SH-SY5Y (cell line): ENCODE results near the gene OR12D1.

Source experiments
- GATA2 ChIP-seq: IDR thresholded peaks from 2 replicates; pipeline ENCODE4 v1.6.1; 2011; ENCODE audit warnings: mild to moderate bottlenecking, low read depth, low read length
- GATA3 ChIP-seq: IDR thresholded peaks from 2 replicates; pipeline ENCODE4 v1.6.1; 2011; ENCODE audit warnings: low read depth, mild to moderate bottlenecking, low read length, moderate library complexity

OR12D1 gene

DNA sequence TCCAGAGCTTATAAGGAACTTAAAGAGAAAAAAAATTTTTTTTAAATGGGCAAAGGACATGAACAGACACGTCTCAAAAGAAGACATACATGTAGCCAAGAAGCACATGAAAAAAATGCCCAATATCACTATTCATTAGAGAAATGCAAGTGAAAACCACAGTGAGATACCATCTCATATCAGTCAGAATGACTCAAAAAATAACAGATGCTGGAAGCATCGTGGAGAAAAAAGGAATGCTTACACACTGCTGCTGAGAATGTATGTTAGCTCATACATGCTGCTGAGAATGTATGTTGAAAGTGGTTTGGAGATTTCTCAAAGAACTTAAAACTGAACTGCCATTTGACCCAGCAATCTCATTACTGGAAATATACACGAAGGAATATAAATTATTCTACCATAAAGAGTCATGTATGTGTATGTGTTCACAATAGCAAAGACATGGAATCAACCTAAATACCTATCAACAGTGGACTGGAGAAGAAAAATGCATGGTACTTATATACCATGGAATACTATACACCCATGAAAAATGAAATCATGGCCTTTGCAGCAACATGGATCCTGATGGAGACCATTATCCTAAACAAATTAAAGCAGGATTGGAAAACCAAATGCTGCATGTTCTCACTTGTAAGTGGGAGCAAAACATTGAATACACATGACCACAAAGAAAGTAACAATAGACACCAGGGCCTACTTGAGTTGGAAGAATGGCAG lies 36.9 kb downstream of the OR12D1 start:
- TF ChIP-seq GATA3 = no peak
- no peak for TF ChIP-seq GATA2

DNA sequence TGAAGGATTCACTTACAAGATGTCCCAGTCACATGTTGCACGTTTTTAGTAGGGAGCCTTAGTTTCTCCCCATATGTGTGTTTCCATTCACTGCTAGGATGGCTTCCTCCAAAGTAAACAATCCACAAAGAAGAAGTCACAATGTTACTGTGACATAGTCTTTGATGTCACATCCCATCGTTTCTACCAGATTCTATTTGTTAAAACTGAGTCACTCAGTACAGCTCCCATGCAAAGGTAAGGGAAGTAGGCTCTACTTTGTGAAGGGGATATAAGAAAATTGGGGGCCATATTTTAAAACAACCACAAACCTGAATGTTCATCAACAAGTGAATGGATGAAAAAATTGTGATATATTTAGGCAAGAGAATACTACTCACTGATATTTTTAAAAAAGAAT lies 42.2 kb downstream of the OR12D1 start, which contains the start of the genes OR11A1 and OR2H1:
OR11A1 (minus strand) TSS at position 101 of the 400 bp plus-strand sequence. CDS start 29,430 bp downstream, outside the sequence.
OR2H1 (plus strand) TSS at position 185 of the 400 bp plus-strand sequence. CDS start 4,615 bp downstream, outside the sequence.
- TF ChIP-seq GATA3 (no peak), GATA2 (no peak)

DNA sequence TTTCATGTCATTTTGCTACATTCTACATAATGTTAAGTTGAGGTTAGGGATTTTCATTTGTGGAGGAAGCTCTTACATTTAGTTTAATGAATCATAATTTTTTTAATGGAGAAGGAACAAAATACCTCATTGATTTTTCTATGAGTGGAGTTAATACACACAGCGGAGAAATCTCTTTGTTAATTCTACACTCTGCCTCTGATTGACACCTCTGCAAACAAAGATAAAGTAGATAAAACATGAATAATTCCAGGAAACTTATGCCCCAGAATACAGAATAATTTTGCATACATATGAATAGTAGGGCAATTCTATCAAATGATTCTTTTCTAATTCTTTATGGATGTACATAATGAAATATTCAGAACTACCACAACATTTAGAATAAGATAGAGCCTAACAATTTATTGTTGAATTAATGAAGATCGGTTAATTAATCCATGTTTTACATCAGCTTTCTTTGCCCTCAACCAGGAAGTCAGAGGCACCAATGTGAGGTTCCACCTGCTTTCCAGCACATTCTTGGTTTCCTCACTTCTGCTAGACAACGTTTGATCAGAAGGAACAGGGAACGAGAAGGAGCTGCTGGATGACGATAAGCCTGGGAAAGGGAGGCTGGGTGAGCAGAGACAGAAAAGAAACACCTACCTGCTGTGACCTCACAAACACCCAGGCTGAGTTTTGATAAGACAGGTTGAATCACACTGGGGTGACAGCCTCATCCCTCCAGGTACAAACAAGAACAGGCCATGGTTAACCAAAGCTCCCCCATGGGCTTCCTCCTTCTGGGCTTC lies 46.5 kb downstream of the OR12D1 start:
- TF ChIP-seq GATA3 (no peak), GATA2 (no peak)

GRCh38 chr6:29462022-29462421 lies 47.3 kb downstream of the OR12D1 start:
- no peak for TF ChIP-seq GATA2
- TF ChIP-seq GATA3 = no peak

GRCh38 chr6:29465279-29465678 lies 50.6 kb downstream of the OR12D1 start:
- TF ChIP-seq GATA3 = no peak
- no peak for TF ChIP-seq GATA2

DNA sequence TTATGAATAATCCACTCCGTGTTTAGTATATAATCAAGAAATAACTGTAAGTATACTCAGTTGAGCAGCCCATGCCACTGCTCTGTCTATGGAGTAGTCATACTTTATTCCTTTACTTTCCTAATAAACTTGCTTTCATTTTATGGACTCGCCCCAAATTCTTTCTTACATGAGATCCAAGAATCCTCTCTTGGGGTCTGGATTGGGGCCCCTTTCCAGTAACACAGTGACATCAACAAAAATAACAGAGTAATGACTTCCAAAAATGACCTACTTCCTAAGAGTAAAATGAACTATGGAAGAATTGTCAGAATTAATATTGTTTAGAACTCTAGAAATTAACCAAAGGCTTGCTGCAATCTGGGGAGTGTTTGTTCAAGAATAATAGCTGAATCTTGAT lies 51.1 kb downstream of the OR12D1 start:
- TF ChIP-seq GATA2 (no peak), GATA3 (no peak)

DNA sequence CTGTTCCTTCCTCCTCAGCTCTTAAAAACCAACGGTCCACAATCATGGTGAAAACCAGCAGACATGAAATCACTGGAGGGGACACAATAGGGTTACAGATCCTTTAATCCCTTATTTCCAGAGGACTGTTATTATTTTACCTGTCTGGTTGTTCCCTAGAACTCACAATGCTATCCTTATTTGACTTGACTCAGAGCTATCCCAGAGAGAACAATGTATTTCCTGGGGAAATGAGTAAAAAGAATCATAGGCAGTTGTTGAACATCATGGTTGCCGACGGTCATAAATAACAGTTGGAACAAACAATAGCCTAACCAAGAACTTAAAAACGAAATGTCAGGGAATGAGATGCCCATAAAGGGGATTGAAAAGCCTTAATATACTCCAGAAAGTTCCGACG lies 51.5 kb downstream of the OR12D1 start:
- TF ChIP-seq GATA3 = no peak
- no peak for TF ChIP-seq GATA2
